MG63 (cell line): Measurements from ENCODE around the gene IPCEF1. TPM values are rescaled to one million over a fixed set of nuclear protein-coding genes. Genes with fewer than 3 reads are reported as not detected.
"Not testable (repeated sequence)": the region's sequence is repeated elsewhere in the genome, so short reads cannot be mapped to it uniquely, and the experiment has no call there.

Source experiments
- DNase-seq: peaks from one replicate; pipeline ENCODE4 v3.0.0-alpha.2; 2020
- H3K27me3 ChIP-seq: fragments of 250-450 bp; sonication (Bioruptor Pico); 2 replicates; pipeline ENCODE4 v1.5.1; 2020; ENCODE audit warnings: mild to moderate bottlenecking, moderate library complexity
- H3K36me3 ChIP-seq: fragments of 250-450 bp; sonication (Bioruptor Pico); 2 replicates; pipeline ENCODE4 v1.5.1; 2020; ENCODE audit warnings: mild to moderate bottlenecking, moderate library complexity
- H3K4me3 ChIP-seq: fragments of 250-450 bp; sonication (Bioruptor Pico); 2 replicates; pipeline ENCODE4 v1.5.1; 2020; ENCODE audit warnings: mild to moderate bottlenecking, moderate library complexity
- H3K9me3 ChIP-seq: fragments of 250-450 bp; sonication (Bioruptor Pico); 2 replicates; pipeline ENCODE4 v1.5.1; 2020; ENCODE audit warnings: mild to moderate bottlenecking, moderate library complexity
- total RNA-seq: library from RNA; depleted of rRNA; stranded (reverse); fragments of >200 nt; shearing (Covaris generic); gene quantifications from 2 replicates; pipeline ENCODE4 v1.2.3, GENCODE V29; 2014; ENCODE audit warnings: low replicate concordance

The IPCEF1 gene
- total RNA-seq, 1 experiment from 2014 or later = not detected

- no peaks in the 10 kb centered on the region for H3K9me3 ChIP-seq
- no peaks in the 10 kb centered on the region for H3K36me3 ChIP-seq
- H3K27me3 ChIP-seq = no peaks in the 10 kb centered on the region
- DNase-seq = no peak
- no peak overlapping the region for H3K4me3 ChIP-seq
Observed at GRCh38 chr6:154318721-154319120, 37.9 kb downstream of the IPCEF1 start.

- no peaks in the 10 kb centered on the region for H3K27me3 ChIP-seq
- DNase-seq = no peak
- H3K4me3 ChIP-seq = no peak overlapping the region
- no peaks in the 10 kb centered on the region for H3K9me3 ChIP-seq
- H3K36me3 ChIP-seq = no peaks in the 10 kb centered on the region
Observed at GRCh38 chr6:154316131-154316530, 40.5 kb downstream of the IPCEF1 start.

DNA sequence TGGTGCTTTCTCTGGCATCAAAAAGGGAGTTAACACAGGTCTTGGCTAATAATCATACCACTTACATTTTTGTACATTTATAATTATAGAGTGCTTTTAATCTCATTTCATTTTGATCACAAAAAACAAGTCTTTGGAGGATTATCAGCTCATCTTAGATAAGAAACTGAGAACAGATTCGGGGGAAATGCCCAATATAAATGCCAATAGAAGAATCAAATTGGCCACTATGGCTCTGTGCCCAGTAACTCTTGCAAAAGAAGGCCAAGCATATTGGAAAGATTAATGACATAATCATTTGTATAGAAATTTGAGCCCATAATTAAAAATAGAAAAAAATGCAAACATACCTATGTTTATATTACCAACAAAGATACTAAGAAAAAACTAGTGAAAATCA lies 42.5 kb downstream of the IPCEF1 start:
- no peak overlapping the region for H3K4me3 ChIP-seq
- H3K27me3 ChIP-seq = no peaks in the 10 kb centered on the region
- no peak for DNase-seq
- H3K36me3 ChIP-seq = no peaks in the 10 kb centered on the region
- H3K9me3 ChIP-seq = no peaks in the 10 kb centered on the region

- Histone ChIP-seq H3K36me3 (no peaks in the 10 kb centered on the region), H3K4me3 (no peak overlapping the region), H3K9me3 (no peaks in the 10 kb centered on the region), H3K27me3 (no peaks in the 10 kb centered on the region)
- DNase-seq = no peak
Observed at GRCh38 chr6:154308986-154309385, 47.6 kb downstream of the IPCEF1 start.

- Histone ChIP-seq H3K27me3 (no peaks in the 10 kb centered on the region), H3K36me3 (no peaks in the 10 kb centered on the region), H3K9me3 (no peaks in the 10 kb centered on the region), H3K4me3 (no peak overlapping the region)
- no peak for DNase-seq
Observed at GRCh38 chr6:154307696-154308425, 48.7 kb downstream of the IPCEF1 start.

- not testable (repeated sequence) for H3K4me3 ChIP-seq, H3K27me3 ChIP-seq, H3K36me3 ChIP-seq, H3K9me3 ChIP-seq, DNase-seq
Observed at GRCh38 chr6:154307147-154307546, 49.5 kb downstream of the IPCEF1 start.

DNA sequence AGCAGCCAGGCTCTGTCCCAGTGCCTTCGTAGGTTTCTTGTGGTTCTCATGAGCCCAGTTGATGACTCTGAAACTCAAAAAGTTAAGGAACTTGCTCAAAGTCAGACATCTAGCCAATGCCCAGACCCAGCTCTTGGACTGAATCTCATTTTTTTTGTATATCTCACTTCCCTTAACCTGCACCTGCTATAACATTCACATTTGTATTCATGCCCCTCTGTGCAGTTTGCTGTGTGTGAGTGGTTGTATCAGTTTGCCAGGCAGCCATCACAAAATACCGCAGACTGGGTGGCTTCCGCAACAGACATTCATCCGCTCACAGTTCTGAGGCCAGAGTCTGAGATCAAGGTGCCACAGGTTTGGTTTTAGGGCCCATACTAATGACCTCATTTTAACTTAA lies 49.9 kb downstream of the IPCEF1 start:
- no peaks in the 10 kb centered on the region for H3K36me3 ChIP-seq
- no peaks in the 10 kb centered on the region for H3K27me3 ChIP-seq
- DNase-seq = no peak
- no peaks in the 10 kb centered on the region for H3K9me3 ChIP-seq
- no peak overlapping the region for H3K4me3 ChIP-seq

- no peaks in the 10 kb centered on the region for H3K9me3 ChIP-seq
- H3K36me3 ChIP-seq = no peaks in the 10 kb centered on the region
- no peak for DNase-seq
Observed at GRCh38 chr6:154304191-154304590, 52.4 kb downstream of the IPCEF1 start.

DNA sequence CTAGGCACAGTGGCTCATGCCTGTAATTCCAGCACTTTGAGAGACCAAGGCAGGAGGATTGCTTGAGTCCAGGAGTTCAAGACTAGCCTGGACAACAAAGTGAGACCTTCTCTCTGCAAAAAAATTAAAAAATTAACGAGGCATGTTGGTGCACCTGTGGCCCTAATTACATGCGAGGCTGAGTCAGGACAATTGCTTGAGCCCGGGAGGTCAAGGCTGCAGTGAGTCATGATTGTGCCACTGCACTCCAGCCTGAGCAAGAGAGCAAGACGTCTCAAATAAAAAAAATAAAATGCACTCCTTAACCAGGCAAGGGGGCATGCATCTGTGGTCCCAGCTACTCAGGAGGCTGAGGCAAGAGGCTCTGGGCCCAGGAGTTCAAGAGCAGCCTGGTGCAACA lies 53.0 kb downstream of the IPCEF1 start:
- not testable (repeated sequence) for H3K4me3 ChIP-seq, H3K9me3 ChIP-seq, H3K36me3 ChIP-seq, H3K27me3 ChIP-seq
- peak; percentile 45 for DNase-seq

More at GRCh38 chr6:154304191-154304590, 52.4 kb downstream of the IPCEF1 start:
- H3K27me3 ChIP-seq = no peaks in the 10 kb centered on the region
- H3K4me3 ChIP-seq = no peak overlapping the region

- peak; percentile 45 for DNase-seq
- no peaks in the 10 kb centered on the region for H3K36me3 ChIP-seq
- H3K27me3 ChIP-seq = no peaks in the 10 kb centered on the region
- no peaks in the 10 kb centered on the region for H3K9me3 ChIP-seq
- H3K4me3 ChIP-seq = no peak overlapping the region
Observed at GRCh38 chr6:154301839-154302752, 54.5 kb downstream of the IPCEF1 start.

DNA sequence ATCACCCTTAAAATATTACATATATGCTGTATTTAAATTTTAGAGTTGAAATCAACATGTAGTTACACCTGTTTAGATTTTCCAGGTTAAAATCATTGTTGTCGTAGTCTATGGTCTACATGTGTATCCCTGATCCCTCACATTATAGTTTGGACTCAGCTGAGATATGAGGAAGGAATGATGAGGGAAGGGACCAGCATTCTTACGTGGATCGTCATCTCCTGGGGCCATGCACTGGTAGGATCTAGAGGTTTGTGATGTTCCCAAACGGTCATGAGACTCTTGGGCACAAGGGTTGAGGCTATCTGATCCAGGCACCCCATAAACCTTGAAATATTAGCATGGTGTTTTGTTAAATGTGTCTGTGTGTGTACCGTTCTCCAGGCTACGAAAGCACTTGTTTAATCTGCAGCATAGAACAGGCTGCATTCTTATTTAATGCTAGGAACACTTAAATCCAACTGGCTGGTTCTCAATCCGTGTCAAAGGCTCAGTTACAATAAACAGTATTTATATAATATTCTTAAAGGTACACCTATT lies 55.4 kb downstream of the IPCEF1 start:
- no peaks in the 10 kb centered on the region for H3K27me3 ChIP-seq
- no peak overlapping the region for H3K4me3 ChIP-seq
- H3K9me3 ChIP-seq = no peaks in the 10 kb centered on the region
- DNase-seq = no peak
- no peaks in the 10 kb centered on the region for H3K36me3 ChIP-seq

- Histone ChIP-seq H3K9me3 (no peaks in the 10 kb centered on the region), H3K27me3 (no peaks in the 10 kb centered on the region), H3K4me3 (no peak overlapping the region), H3K36me3 (no peaks in the 10 kb centered on the region)
- DNase-seq = no peak
Observed at GRCh38 chr6:154298297-154298696, 58.3 kb downstream of the IPCEF1 start.

DNA sequence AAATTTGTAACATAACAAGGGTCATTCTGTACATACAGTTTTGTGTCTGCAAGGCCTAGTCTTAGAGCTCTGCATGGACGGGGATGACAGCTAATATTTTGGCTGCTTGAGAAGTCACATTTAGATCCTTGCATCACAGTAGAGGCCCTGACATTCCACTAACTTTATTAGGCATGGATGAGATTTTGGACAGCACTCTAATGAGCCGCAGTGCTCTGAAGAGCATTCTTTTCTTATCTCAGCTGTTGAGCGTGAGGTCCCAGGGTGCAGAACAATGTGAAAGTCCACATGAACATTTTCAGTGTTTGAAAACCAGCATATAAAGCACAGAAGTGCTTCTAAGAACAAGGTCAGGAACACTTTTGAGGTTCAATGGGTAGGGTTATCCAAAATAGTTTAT lies 58.9 kb downstream of the IPCEF1 start:
- Histone ChIP-seq H3K9me3 (no peaks in the 10 kb centered on the region), H3K4me3 (no peak overlapping the region), H3K36me3 (no peaks in the 10 kb centered on the region), H3K27me3 (no peaks in the 10 kb centered on the region)
- DNase-seq = no peak

GRCh38 chr6:154297210-154297609 lies 59.4 kb downstream of the IPCEF1 start:
- H3K4me3 ChIP-seq = no peak overlapping the region
- no peaks in the 10 kb centered on the region for H3K9me3 ChIP-seq
- no peak for DNase-seq
- H3K36me3 ChIP-seq = no peaks in the 10 kb centered on the region
- no peaks in the 10 kb centered on the region for H3K27me3 ChIP-seq

DNA sequence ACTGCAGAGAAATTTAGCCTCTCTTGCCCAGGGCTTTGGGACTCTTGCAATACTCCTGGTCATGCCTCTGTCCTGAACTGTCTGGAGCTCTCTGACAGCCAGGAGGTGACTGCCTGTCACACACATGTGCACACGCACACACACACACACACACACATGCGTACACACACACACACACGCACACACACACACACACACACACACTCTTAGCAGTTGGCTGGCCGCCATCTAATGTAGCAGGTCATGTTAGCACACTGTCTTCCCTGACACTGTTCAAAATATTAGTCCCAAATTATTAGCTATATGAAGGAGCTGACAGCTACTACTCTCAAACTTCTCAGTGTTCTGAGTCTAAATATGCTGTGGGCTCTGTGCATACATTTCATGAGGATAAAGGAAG lies 60.9 kb downstream of the IPCEF1 start:
- Histone ChIP-seq H3K4me3 (no peak overlapping the region), H3K9me3 (no peaks in the 10 kb centered on the region; the same call in 1 of the 2 replicates), H3K27me3 (no peaks in the 10 kb centered on the region), H3K36me3 (no peaks in the 10 kb centered on the region)
- no peak for DNase-seq

- no peak overlapping the region for H3K4me3 ChIP-seq
- DNase-seq = peak; percentile 25
- no peaks in the 10 kb centered on the region; the same call in 1 of the 2 replicates for H3K9me3 ChIP-seq
Observed at GRCh38 chr6:154292855-154293519, 63.6 kb downstream of the IPCEF1 start.

DNA sequence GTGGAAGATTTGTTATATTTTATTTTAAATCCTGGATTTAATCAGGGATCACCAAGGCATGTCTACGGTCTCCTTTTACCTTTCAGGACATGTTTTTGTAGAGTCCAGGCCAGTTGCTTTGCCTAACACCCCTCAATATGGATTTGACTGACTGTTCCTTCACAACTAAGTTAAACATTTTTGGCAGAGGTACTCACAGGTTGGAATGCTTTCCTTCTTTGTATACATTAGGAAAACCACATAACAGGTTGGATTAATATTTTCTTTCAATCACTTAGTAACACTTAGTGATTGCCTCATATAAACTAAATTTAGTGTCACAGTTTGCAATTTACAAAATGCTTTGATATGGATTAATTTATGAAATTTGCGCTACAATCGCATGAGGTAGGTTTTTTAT lies 64.5 kb downstream of the IPCEF1 start:
- DNase-seq = no peak
- no peaks in the 10 kb centered on the region for H3K27me3 ChIP-seq
- H3K4me3 ChIP-seq = no peak overlapping the region
- no peaks in the 10 kb centered on the region; the same call in 1 of the 2 replicates for H3K9me3 ChIP-seq
- H3K36me3 ChIP-seq = no peaks in the 10 kb centered on the region

More at GRCh38 chr6:154292855-154293519, 63.6 kb downstream of the IPCEF1 start:
- Histone ChIP-seq H3K27me3 (no peaks in the 10 kb centered on the region), H3K36me3 (no peaks in the 10 kb centered on the region)
